ENCODE data around the gene TRAPPC3L.
A peak's percentile ranks its signal among the peaks of the same experiment; 100 is the strongest.
"Not testable (repeated sequence)": the region's sequence is repeated elsewhere in the genome, so short reads cannot be mapped to it uniquely, and the experiment has no call there.

TRAPPC3L gene

DNA sequence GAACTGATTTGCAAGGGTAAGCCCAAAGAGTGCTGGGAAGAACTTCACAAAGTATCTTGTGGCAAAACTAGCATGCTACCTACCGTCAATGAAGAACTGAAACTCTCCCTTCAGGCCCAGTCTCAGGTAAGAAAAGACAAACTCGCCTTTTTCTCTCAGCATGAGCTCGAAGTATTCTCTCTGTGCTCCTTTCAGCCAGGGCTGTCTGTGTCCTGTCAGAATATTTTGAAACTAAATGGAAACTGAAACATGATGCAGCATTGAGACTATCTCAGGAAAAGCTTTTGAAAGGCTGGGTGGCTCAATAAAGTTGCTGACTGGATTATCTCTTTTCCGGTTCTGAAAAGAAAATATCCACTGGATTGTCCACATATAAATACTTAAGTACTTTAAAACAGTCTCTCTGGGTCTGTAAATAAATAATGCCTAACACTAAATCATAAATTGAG is 33.3 kb downstream of the TRAPPC3L start:
- no peak for DNase-seq

DNA sequence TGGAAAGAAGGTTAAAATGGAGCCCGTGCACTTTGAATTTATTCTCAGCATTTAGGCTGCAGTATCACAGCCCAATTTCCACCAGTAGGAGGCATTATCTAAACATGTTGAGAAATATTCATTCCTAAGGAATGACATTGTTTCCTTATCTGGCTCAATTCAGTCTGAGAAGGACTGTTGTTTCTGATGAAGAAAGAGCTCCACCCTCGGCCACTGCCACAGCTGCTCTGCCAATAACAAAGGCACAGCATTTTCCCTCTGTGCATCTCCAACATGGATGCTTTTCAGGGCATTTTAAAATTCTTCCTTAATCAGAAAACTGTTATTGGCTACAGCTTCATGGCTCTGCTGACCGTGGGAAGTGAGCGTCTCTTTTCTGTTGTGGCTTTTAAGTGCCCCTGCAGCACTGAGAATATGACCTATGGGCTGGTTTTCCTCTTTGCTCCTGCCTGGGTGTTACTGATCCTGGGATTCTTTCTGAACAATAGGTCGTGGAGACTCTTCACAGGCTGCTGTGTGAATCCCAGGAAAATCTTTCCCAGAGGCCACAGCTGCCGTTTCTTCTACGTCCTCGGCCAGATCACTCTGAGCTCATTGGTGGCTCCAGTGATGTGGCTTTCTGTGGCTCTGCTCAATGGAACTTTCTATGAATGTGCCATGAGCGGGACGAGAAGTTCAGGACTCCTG is 33.9 kb downstream of the TRAPPC3L start, which contains the start of gene CALHM5:
TSS of gene CALHM5 (plus strand) at position 216 of the 687 bp plus-strand sequence. CDS start at position 274, 58 bp downstream.
- no peak for DNase-seq

DNA sequence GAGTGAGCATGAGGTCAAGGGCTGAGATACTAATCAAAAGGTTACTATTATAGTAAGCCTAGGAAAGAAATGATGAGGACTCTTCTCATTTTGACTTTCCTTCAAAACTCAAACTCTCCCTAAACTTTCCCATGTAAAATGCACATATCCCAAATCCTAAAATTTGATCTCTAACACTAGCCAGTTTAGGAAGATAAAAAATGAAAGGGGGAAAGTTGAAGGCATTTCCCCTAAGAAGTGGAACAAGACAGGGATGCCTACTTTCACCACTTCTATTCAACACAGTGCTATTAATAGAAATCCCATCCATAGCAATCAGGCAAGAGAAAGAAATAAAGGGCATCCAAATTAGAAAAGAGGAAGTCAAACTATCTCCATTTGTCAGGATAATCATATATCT is 37.0 kb downstream of the TRAPPC3L start:
- no peak for DNase-seq

DNA sequence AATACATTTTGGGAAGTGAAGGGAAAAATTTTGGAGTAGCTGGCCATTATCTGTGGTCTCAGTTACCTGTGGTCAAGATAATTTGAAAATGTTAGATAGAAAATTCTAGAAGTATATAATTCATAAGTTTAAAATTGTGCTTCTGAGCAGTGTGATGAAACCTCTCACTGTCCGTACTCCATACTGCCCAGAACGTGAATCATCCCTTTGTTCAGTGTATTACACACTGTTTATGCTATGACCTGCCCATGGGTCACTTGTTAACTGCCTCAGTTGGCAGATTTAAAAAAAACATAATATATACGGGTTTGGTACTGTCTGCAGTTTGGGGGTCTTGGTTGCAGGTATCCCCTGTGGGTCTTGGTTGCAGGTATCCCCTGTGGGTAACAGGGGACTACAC is 38.2 kb downstream of the TRAPPC3L start:
- DNase-seq: no peak

DNA sequence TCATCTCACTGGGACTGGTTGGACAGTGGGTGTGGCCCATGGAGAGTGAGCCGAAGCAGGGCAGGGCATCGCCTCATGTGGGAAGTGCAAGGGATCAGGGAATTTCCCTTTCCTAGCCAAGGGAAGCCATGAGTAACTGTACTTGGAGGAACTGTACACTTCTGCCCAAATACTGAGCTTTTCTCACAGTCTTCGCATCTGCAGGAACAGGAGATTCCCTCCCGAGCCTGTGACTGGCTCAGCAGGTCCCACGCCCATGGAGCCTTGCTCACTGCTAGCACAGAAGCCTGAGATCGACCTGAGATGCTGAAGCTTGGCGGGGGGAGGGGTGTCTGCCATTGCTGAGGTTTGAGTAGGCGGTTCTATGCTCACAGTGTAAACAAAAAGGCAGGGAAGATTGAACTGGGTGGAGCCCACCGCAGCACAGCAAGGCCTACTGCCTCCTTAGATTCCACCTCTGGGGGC is 44.5 kb downstream of the TRAPPC3L start:
- no peak for DNase-seq

DNA sequence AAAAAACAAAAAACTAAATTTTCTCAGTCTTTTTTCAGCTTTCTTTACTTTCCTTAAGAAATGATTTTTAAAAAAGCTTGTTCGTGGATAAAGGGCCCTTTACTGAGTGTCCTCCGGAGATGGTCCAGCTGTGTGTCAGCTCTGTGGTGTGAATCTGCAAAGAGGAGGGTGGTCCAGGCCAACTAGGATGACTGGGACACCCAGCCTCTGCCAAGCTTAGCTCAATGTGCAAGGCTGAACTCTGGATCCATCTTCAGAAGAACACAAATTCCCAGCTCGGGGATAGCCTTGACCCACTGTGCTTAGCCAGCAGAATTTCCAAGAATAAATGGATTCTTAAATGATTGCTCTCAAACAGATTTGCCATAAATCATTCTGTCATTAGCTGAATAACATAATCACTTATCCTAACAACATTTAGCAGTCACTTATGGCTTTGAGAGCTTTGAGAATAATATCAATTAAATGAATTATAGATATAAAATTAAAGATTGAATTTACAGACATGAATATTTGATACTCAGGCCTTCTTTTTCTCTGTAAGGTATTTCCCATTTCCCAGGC is 48.3 kb downstream of the TRAPPC3L start:
- DNase-seq: peak; percentile 34

DNA sequence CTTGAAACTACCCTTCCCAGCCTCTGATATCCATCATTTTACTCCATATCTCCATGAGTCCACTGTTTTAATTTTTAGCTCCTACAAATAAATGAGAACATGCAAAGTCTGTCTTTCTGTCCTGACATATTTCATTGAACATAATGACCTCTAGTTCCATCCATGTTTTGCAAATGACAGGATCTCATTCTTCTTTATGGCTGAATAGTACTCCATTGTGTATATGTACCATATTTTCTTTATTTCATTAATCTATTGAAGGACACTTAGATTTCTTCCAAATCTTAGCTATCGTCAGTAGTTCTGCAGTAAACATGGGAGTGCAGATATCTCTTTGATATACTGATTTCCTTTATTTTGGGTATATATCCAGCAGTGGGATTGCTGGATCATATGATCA is 50.3 kb downstream of the TRAPPC3L start:
- not testable (repeated sequence) for DNase-seq

DNA sequence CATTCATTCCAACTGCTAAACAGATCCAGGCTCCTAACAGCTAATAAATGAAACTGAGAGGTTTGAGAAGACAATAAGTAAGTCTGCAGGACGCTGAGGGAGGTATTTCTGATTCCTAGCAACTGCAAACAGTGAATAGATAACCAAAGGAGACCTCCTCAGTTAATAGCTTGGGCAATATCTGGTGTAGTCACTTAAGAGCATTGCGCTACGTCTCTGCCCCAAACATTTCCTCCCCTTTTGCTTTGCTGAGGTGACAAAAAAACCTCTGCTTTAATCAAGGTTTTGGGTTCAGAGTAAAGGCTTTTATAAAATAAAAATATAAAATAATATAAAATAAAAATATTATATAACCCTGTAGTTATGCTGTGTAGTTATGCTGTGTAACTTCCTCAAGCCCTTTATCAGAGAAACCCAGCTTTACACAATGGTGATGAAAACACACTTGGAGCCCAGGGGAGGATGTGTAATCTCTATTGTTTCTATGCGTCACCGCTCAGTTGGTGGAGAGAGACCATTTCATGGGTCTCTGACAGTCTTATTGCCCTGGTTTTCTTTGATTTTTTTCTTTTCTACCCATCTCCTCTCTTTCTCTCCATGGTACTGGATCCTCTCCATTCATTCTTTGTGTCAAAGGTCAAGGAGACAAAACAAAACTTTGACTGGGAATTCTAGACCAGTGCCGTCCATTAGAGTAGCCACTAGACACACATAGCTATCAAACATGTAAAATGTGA is 53.0 kb downstream of the TRAPPC3L start:
- no peak for DNase-seq

DNA sequence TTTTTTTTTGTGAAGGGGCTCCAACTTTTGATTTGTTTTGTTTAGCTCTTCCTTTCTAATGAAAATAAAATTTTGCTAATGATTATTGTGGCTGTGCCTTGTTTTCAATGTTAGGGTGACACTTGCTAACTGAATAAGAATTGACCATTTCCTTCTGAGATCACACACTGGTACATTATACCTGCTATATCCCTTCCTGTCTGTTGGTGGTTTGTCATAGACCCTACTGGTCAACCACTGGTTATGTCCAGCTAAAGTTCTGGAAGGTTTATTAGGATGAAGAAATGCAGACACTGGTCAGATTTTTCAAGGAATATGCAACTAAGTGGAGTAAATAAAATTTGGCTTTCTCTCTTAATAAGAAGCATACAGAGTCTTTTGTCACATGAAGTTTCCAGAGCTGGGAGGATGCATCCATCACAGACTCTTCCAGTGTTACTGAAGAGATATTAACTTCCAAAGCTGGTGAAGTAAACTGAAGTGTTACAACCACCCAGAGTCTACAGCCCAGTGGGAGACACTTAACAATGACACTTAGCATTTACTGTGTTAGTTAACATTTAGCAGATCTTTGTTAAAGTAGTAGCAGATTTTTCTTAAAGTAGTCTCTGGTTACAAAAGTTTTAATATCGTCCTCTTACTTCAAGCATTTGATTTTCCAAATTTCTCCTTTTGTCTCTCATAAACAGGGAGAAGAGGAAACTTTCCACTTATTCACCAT is 53.7 kb downstream of the TRAPPC3L start:
- no peak for DNase-seq

DNA sequence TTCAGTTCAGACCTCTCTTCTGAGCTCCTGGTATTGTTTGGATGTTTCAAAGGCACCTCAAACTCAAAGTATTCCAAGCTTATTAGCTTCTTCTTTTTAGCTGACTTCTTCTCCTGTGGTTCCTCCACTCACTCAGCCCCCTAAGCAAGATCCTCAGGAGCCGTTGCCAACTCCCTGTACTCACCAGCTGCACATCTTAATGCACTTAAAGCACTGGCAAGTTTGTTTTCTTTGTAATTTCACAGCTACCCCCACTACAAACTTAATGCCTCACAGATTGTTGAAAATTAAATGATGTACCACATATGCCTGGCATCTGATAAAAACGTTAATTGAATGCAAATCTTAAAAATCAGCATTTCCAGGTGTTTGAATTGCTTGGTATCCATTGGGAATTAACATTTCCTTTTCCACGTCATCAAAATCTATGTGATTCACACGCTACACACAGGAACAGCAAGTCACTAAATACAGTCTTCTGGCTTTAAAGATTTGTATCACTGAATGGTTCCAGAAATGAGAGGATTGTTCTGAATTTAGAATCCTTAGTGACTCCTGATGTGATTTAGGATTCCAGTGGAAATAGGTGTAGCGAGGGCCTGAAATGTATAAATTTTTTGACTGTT is 59.8 kb downstream of the TRAPPC3L start:
- DNase-seq: no peak

DNA sequence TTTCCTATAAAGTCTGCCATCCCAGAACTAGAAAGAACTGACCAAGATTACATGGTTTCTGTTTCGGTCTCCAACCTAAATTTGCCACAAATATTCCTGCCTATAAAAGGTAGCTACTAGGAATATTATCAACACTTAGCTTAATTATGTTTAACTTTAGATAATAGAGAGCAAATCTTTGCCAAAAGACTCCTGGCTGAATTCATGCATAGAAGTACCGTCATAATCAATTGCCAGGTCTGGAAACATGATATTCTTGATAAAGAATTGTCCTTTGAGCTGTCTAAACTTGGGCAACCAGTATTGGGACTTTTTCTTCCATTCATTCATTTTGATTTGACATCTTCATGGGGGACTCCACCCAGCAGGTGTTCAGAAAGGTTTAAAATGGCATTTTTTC is 61.9 kb downstream of the TRAPPC3L start:
- peak; percentile 71 for DNase-seq

DNA sequence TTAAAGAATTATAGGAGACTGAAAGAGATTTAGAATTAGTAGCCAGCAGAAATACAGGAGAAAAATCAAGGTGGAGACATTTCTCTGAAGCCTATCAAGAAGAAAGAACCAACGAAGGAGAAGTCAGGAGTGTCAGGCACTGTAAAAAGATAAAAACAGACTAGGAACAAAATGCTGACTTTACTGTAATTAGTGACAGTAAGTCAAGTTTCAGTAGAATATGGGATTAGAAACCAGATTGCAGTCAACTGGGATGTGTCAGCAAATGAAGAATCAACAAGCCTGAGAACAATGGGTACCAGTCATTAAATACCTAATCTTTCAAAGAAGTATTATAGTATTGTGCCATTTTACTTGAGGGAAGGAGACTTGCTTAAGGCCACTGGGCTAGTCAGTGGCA is 62.7 kb downstream of the TRAPPC3L start:
- DNase-seq: no peak

DNA sequence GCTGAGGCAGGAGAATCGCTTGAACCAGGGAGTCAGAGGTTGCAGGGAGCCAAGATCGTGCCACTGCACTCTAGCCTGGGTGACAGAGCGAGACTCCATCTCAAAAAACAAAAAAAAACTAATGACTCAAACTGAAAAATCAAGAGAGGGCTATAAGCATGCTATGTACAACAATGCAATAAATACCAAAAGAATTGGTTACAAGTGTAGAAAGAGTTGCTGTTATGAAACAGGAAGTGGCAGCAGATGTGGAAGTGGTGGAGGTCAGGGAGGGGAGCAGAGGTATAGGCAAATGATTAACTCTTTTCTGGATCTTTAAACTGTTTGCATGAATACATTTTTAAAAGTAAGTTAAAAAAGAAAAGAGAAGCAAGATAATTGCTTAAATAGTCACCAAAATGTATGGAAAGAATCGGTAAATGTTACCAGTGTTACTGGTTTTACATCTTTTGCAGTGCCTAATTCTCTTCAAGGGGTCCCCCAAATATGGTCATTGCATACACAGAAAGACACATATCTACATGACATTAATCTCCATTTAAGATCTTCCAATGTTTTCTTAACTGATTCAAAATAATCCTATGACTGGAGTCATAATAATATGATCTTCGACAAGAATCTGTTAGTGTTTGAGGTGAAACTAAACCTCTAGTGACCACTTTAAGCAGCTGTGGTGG is 69.3 kb downstream of the TRAPPC3L start:
- DNase-seq: no peak

DNA sequence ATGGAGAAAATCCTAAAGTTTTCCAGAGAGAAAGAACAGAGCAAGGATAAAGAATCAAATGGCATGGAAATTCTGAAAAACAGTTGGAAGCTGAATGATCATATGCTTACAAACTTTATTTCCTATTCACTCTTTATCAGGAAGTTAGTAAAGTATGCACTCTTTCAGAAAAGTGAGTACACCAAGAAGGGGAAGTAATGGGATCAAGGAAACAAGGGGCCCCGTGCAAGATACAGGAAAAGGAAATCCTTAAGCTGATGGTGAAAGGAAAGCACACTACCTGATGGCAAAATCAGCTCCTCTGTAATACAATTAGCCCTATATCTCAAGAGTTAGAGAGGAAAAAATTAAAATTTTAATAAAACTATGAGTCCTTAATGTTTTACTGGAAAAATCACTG is 70.3 kb downstream of the TRAPPC3L start:
- no peak for DNase-seq

DNA sequence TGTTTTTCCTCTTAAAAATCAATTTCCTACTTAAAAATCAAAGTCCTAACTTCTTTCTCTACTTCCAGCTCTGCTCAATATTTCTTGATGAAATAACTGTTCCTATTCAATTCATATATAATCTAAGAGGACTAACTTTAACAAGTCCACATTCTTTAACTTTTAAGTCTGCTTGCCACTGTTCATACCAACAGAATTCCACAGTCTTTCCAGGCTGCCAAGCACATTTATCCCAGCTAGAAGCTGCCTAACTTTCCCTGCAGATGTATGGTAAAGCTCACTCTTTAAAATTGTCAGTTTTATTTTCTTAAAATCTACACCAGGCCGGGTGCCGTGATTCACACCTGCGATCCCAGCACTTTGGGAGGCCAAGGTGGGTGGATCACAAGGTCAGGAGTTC is 72.8 kb downstream of the TRAPPC3L start:
- no peak for DNase-seq

DNA sequence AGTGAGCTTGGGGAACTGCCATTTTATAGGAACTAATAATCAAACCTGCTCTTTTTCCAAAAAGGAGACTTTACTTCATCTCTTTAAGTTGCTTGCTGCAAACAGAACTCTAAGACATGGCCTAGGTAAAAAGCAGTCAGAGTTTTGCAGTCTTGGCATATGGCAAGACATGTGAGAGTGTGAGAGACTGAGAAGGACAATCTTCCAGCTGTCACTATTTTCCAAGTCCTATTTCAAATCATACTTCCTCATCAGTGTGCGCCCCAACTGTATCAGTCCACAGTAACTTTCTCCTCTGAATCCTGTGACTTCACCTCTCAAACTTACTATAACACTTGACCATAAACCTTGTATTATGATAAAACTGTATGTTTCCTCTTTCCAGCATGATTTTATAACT is 74.0 kb downstream of the TRAPPC3L start:
- no peak for DNase-seq

DNA sequence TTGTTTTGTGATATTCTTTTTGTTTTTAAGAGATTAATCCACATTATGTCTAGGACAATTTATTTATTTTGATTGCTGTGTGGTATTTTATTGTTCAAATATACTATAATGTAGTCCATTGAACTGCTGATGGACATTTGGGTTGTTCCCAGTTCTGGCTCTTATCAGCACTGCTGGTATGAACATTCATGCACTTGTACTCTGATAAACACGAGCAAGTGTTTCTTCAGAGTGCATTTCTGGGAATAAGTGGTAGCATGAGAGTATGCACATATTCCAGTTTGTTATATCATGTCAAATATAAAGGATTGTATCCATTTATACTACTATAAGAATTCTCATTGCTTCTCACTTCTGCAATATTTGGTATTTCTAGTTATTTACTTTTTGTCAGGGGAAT is 77.2 kb downstream of the TRAPPC3L start:
- no peak for DNase-seq

DNA sequence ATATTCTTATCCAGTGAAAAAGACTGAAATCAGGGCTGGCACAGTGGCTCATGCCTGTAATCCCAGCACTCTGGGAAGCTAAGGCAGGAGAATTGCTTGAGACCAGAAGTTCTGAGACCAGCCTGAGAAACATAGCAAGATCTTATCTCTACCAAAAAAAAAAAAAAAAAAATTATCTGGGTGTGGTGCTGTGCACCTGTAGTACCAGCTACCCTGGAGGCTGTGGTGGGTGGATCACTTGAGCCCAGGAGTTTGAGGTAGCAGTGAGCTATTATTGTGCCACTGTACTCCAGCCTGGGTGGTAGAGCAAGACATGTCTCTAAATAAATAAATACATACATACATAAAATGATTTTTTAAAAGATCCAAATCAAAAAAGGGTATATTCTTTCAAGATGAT is 78.0 kb downstream of the TRAPPC3L start:
- no peak for DNase-seq

DNA sequence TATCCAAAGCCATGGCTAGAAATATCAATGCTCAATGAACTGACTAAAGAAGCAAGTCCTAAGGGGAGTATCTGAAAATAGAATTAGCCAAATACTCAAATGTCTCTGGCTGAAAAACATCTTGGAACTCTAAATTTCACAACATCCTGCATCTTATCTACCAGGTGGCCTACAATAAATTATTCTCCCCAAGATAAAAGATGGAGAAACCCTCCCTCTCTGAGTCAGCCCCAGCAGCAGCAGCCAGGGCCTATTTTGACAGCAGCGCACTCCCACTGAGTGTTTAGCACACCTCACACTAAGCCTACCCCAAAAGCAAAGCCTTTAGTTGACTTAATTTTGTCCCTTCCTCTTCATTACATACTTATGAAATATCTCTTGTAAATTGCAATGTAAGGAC is 78.4 kb downstream of the TRAPPC3L start:
- no peak for DNase-seq

DNA sequence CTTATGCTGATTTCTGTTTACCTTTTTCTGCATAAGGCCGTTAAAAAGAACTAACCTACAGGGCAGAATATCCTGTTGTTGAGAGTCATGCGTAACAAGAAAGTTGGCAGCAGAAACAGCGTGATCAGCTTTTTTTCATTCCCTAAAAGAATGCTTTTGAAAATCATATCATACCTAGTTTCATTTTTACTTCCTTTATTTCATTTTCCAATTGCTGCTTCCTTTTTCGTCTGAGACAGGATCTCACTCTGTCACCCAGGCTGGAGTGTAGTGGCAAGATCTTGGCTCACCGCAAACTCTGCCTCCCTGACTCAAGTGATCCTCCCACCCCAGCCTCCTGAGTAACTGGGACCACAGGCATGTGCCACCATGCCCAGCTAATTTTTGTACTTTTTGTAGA is 80.2 kb downstream of the TRAPPC3L start:
- no peak for DNase-seq

DNA sequence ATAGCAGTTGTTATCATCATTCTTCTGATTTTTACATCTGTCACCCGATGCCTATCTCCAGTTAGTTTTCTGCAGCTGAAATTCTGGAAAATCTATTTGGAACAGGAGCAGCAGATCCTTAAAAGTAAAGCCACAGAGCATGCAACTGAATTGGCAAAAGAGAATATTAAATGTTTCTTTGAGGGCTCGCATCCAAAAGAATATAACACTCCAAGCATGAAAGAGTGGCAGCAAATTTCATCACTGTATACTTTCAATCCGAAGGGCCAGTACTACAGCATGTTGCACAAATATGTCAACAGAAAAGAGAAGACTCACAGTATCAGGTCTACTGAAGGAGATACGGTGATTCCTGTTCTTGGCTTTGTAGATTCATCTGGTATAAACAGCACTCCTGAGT is 82.2 kb downstream of the TRAPPC3L start:
- no peak for DNase-seq

All from NCI-H1105 treated with DMSO at 0.1 percent for 48 hours (cell line).